SU-DHL-6 (cell line): ENCODE results near the gene CCDC85C.

ENCODE experiments used
- H2AFZ ChIP-seq: fragments of 200-600 bp; sonication (generic); 2 replicates; pipeline ENCODE4 v1.6.1; 2014; ENCODE audit warnings: low read depth, mild to moderate bottlenecking, moderate library complexity, mixed read lengths, antibody characterized with exemption, low read length; ENCODE audit not compliant: severe bottlenecking
- H3F3A ChIP-seq: fragments of 200-600 bp; shearing (Covaris generic); 2 replicates; pipeline ENCODE4 v1.6.0; 2016; ENCODE audit warnings: antibody characterized with exemption, mild to moderate bottlenecking; ENCODE audit not compliant: insufficient read depth
- H3K27ac ChIP-seq: fragments of 200-600 bp; sonication (generic); 2 replicates; pipeline ENCODE4 v1.5.1; 2016; ENCODE audit warnings: low read depth, mild to moderate bottlenecking, low read length, moderate library complexity, mixed read lengths
- H3K27me3 ChIP-seq: fragments of 200-600 bp; sonication (generic), shearing (Covaris generic); 2 replicates; pipeline ENCODE4 v1.6.0; 2014; ENCODE audit warnings: mild to moderate bottlenecking, low read length
- H3K36me3 ChIP-seq: fragments of 200-600 bp; sonication (generic); 2 replicates; pipeline ENCODE4 v1.6.1; 2014; ENCODE audit warnings: mild to moderate bottlenecking, low read length, mixed read lengths
- H3K4me2 ChIP-seq: fragments of 300-600, 200-600 bp; shearing (Covaris generic), sonication (generic); 2 replicates; pipeline ENCODE4 v1.6.0; 2014; ENCODE audit warnings: low read length, low read depth, mild to moderate bottlenecking; ENCODE audit not compliant: poor library complexity, severe bottlenecking
- H3K4me3 ChIP-seq: fragments of 200-600 bp; sonication (generic); 2 replicates; pipeline ENCODE4 v1.5.1; 2014; ENCODE audit warnings: antibody characterized with exemption, low read length, mild to moderate bottlenecking, mixed read lengths; ENCODE audit not compliant: insufficient read depth, poor library complexity, severe bottlenecking
- H3K79me2 ChIP-seq: fragments of 200-600 bp; sonication (generic); 2 replicates; pipeline ENCODE4 v1.6.1; 2014; ENCODE audit warnings: mild to moderate bottlenecking, low read length, moderate library complexity; ENCODE audit not compliant: insufficient read depth
- H3K9ac ChIP-seq: fragments of 200-600 bp; sonication (generic); 2 replicates; pipeline ENCODE4 v1.7.0; 2014; ENCODE audit warnings: mild to moderate bottlenecking, low read length
- H3K9me2 ChIP-seq: fragments of 200-600 bp; sonication (generic); replicated peaks from 2 replicates; pipeline ENCODE4 v1.6.1; 2014; ENCODE audit warnings: low read length; ENCODE audit not compliant: insufficient read depth
- H3K9me3 ChIP-seq: fragments of 200-600 bp; sonication (generic); 2 replicates; pipeline ENCODE4 v1.6.1; 2014; ENCODE audit warnings: low read length, mixed read lengths; ENCODE audit not compliant: insufficient read depth
- H4K20me1 ChIP-seq: fragments of 200-600 bp; sonication (generic); 2 replicates; pipeline ENCODE4 v1.6.1; 2014; ENCODE audit warnings: low read depth, mild to moderate bottlenecking, antibody characterized with exemption, low read length, moderate library complexity, mixed read lengths
- CTCF ChIP-seq: fragments of 200-600 bp; sonication (generic); IDR thresholded peaks from one replicate; pipeline ENCODE4 v1.5.1; 2017; ENCODE audit warnings: antibody characterized with exemption, mild to moderate bottlenecking, low read length, moderate library complexity; ENCODE audit not compliant: insufficient read depth, poor library complexity, severe bottlenecking
- EZH2phosphoT487 ChIP-seq: fragments of 200-600 bp; sonication (generic), shearing (Covaris generic); conservative IDR thresholded peaks from 2 replicates; pipeline ENCODE4 v1.6.1; 2018; ENCODE audit warnings: mild to moderate bottlenecking, antibody characterized with exemption, low read length, moderate library complexity, mixed read lengths

Gene CCDC85C

GRCh38 chr14:99561864-99562263 is 42.1 kb downstream of the CCDC85C start:
- Histone ChIP-seq H3K79me2 (no peaks in the 10 kb centered on the region), H3K9ac (no peak overlapping the region), H3K27ac (no peak overlapping the region), H3K36me3 (no peaks in the 10 kb centered on the region), H4K20me1 (no peaks in the 10 kb centered on the region), H3K9me2 (no peaks in the 10 kb centered on the region), H3K4me3 (no peak overlapping the region), H3K4me2 (no peak overlapping the region), H3K9me3 (no peaks in the 10 kb centered on the region), H3F3A (no peaks in the 10 kb centered on the region), H2AFZ (no peak overlapping the region), H3K27me3 (no peaks in the 10 kb centered on the region)
- TF ChIP-seq EZH2phosphoT487 (no peak), CTCF (no peak)

GRCh38 chr14:99560922-99561683 is 42.9 kb downstream of the CCDC85C start:
- Histone ChIP-seq H3K9ac (no peak overlapping the region), H3K4me2 (no peak overlapping the region), H3K27me3 (no peaks in the 10 kb centered on the region), H3F3A (no peaks in the 10 kb centered on the region), H3K79me2 (no peaks in the 10 kb centered on the region), H3K9me3 (no peaks in the 10 kb centered on the region), H3K4me3 (no peak overlapping the region), H2AFZ (no peak overlapping the region), H3K36me3 (no peaks in the 10 kb centered on the region), H3K27ac (no peak overlapping the region), H4K20me1 (no peaks in the 10 kb centered on the region), H3K9me2 (no peaks in the 10 kb centered on the region)
- TF ChIP-seq EZH2phosphoT487 = no peak
- TF ChIP-seq CTCF = no peak

GRCh38 chr14:99560403-99560802 is 43.6 kb downstream of the CCDC85C start:
- Histone ChIP-seq H3K27ac (no peak overlapping the region), H3K9me3 (no peaks in the 10 kb centered on the region), H3K36me3 (no peaks in the 10 kb centered on the region), H3K27me3 (no peaks in the 10 kb centered on the region), H3K79me2 (no peaks in the 10 kb centered on the region), H3K9ac (no peak overlapping the region), H3K4me3 (no peak overlapping the region), H4K20me1 (no peaks in the 10 kb centered on the region), H2AFZ (no peak overlapping the region), H3K4me2 (no peak overlapping the region), H3K9me2 (no peaks in the 10 kb centered on the region), H3F3A (no peaks in the 10 kb centered on the region)
- TF ChIP-seq EZH2phosphoT487 = no peak
- TF ChIP-seq CTCF = no peak
